ENCODE data around the gene GPR153.
A peak's percentile ranks its signal among the peaks of the same experiment; 100 is the strongest.
"Not testable (repeated sequence)": the region's sequence is repeated elsewhere in the genome, so short reads cannot be mapped to it uniquely, and the experiment has no call there.

GPR153 gene

DNA sequence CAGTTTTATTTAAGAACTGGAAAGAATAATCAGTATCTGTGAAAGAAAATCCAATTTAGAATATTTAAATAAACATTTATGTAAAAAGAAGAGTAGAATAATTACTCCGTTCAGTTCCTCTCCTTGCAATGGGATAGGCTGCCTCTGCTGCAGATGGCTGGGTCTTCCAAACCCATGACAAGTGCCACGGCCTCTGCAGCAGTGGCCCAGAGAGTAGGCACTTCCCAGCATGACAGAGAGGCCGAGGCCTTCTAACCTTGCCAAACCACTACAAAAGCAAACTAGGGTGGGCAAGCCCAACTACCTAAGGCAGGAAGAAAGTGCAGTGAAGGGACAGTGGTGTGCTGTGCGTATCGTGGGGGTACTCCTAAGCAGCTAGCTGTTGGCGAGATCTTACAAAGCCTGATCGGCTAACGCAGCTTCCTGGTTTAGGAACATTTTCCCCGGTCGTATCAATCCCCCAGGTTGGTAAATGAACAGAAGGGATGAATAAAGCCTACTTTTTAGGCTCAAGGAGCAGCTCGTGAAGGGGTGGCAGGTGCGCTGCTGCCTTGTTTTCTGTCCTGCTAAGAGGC, 39.6 kb downstream of the GPR153 start:
- DNase-seq (ENCODE audit: low read depth in 1 of 2, low spot score in 1 of 2): no peak
- in situ Hi-C loops (cut with HindIII; ENCODE audit: low pct_unique_long_range_greater_than_20kb, low sequenced_read_pairs): no loop called here
- no peak for TF ChIP-seq JUND (IDR thresholded peaks at IDR 0.05; ENCODE audit: low read depth)

DNA sequence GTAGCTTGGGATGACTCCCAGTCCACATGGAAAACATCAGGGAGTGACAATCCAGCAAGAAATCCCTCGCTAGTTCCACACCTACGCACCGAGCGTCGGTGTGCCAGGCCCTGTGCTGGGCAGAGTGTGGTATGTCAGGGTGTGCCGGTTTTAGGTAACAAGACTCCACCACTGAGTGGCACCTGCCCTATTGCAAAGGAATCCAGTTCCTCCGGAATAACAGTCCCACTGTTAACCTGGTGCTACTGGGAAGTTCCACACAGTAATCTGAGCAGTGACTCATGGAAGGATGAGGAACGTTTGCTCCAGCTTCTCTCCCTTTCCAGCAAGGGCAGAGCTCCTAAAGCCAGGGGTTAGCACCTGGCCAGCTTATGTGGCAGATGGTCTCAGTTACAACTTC, 40.7 kb downstream of the GPR153 start:
- in situ Hi-C loops (cut with HindIII; ENCODE audit: low pct_unique_long_range_greater_than_20kb, low sequenced_read_pairs): no loop called here
- 0 out of 2 replicates have a peak, but pooled peaks have one; percentile 53 for TF ChIP-seq JUND (IDR thresholded peaks at IDR 0.05; ENCODE audit: low read depth)
- DNase-seq (ENCODE audit: low read depth in 1 of 2, low spot score in 1 of 2): peak; percentile 77 to 96

DNA sequence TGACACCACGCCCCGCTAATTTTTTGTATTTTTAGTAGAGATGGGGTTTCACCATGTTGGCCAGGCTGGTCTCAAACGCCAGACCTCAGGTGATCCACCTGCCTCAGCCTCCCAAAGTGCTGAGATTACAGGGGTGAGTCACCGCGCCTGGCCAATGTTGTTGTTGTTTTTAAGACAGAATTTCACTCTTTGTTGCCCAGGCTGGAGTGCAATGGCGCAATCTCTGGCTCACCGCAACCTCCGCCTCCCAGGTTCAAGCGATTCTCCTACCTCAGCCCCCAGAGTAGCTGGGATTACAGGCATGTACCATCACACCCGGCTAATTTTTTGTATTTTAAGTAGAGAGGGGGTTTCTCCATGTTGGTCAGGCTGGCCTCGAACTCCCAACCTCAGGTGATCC, 41.3 kb downstream of the GPR153 start:
- in situ Hi-C loops (cut with HindIII; ENCODE audit: low pct_unique_long_range_greater_than_20kb, low sequenced_read_pairs); DNase-seq (ENCODE audit: low read depth in 1 of 2, low spot score in 1 of 2): not testable (repeated sequence)

DNA sequence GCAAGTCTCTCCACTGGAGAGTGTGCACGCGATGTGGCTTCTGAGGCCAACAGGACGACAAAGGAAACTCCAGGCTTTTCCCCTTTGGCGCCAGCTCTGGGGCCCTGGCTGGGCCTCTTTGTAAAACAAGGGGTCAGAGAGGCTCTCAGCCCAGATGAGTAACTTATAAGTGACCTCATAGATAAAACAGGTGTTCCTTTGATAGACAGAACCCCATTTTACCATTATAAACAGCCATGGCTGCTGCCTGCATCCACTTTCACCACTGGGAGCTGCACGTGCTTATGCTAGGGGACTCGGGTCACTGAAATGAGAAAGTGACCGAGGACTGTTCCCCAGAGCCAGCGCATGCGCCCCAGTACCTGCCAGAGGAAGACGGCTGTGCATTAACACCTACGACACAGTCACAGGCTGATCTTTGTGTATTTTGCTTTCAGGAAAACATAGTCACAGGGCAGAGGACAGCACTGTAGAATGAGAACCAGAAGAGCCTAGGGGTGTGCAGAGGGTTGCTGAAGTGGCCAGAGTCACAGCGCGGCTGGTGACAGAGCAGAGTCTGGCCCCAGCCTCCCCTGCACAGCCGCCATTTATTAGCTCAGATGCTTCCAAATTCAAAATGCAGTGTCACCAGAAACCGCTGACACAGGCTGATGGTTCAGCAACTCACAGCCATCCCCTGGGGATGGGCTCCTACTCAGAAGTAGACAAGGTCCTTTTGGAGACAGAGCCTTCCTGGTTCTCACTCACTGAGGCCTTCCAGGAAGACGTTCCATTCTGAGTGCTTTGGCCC, 42.3 kb downstream of the GPR153 start:
- DNase-seq (ENCODE audit: low read depth in 1 of 2, low spot score in 1 of 2): no peak
- TF ChIP-seq JUND (IDR thresholded peaks at IDR 0.05; ENCODE audit: low read depth): no peak
- in situ Hi-C loops (cut with HindIII; ENCODE audit: low pct_unique_long_range_greater_than_20kb, low sequenced_read_pairs): no loop called here

DNA sequence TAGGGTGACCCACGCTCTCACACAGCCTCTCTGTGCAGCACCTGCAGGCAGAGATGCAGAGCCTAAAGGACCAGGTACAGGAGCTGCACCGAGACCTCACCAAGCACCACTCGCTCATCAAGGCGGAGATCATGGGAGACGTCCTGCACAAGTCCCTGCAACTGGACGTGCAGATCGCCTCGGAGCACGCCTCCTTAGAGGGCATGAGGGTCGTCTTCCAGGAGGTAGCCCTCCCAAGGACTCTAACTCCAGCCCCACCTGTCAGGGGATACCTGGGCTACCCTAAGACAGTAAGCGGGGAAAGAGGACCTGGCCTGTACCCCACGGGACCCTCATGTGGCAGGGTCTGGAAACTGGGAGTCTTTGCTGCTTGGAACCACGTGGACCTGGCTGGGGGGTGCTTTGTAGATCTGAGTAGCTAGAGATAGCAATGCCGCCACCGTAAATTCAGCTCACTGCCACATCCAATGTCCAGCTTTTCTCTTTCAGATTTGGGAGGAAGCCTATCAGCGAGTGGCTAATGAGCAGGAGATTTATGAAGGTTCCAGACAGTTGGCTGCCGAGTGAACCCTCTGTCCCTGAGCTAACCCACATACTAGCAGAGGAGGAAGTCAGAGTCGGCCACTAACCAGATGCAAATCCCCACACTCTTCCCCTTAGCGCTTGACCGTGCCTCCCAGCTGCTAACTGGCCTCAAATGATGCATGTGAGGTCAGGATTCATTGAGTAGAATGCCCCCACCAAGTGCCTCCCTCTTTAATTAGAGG, 48.5 kb downstream of the GPR153 start:
- no peak for DNase-seq (ENCODE audit: low read depth in 1 of 2, low spot score in 1 of 2)
- in situ Hi-C loops (cut with HindIII; ENCODE audit: low pct_unique_long_range_greater_than_20kb, low sequenced_read_pairs): no loop called here
- TF ChIP-seq JUND (IDR thresholded peaks at IDR 0.05; ENCODE audit: low read depth): no peak

DNA sequence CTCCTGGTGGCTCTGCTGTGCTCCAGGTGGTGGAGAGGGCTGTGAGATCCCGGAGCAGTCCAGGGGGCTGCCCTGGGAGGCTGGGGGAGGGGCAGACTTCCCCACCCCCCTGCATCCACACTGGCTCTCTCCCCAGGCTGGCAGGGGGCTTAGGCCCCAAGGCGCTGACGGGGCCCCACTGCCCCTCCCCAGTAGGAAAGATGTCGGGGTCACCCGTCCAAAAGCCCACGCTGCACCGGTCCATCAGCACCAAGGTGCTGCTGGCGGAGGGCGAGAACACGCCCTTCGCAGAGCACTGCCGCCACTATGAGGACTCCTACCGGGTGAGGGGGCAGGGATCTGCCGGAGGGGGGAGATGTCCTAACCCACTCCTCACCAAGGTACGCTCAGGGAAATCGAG, 49.2 kb downstream of the GPR153 start:
- DNase-seq (ENCODE audit: low read depth in 1 of 2, low spot score in 1 of 2): no peak
- in situ Hi-C loops (cut with HindIII; ENCODE audit: low pct_unique_long_range_greater_than_20kb, low sequenced_read_pairs): no loop called here
- no peak for TF ChIP-seq JUND (IDR thresholded peaks at IDR 0.05; ENCODE audit: low read depth)

DNA sequence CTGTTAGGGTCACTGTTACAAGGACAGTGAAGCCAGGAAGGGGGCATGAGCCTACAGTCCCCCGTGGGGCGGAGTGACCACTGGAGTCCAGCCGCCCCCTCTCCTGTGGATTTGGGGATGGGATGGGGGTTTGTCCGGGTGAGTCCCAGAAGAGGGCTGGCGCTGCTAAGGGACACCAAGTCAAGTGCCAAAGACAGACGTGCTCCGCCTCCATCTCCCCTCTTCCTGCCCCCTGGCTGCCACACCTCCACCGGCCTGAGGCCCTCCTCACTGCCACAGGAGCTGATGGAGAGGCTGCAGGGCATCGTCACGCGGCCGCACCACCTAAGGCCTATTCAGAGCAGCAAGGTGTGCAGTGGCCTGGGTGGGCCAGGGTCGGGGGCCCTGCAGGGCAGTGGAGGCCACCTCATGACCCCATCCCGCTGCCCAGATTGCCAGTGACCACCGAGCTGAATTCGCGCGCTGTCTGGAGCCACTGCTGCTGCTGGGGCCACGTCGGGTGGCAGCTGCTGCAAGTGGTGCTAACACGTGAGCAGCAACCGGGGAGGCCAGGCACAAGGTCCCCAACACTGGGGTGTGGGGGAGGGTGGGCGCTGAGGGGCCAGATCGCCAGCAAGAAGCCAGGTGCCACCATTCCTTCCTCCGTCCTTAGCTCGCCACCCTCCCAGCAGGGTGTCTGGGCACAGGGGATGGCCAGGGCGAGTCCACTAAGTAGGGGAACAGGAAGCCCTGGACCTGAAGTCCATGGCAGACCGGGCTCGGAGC, 50.1 kb downstream of the GPR153 start:
- in situ Hi-C loops (cut with HindIII; ENCODE audit: low pct_unique_long_range_greater_than_20kb, low sequenced_read_pairs): no loop called here
- no peak for DNase-seq (ENCODE audit: low read depth in 1 of 2, low spot score in 1 of 2)
- no peak for TF ChIP-seq JUND (IDR thresholded peaks at IDR 0.05; ENCODE audit: low read depth)

DNA sequence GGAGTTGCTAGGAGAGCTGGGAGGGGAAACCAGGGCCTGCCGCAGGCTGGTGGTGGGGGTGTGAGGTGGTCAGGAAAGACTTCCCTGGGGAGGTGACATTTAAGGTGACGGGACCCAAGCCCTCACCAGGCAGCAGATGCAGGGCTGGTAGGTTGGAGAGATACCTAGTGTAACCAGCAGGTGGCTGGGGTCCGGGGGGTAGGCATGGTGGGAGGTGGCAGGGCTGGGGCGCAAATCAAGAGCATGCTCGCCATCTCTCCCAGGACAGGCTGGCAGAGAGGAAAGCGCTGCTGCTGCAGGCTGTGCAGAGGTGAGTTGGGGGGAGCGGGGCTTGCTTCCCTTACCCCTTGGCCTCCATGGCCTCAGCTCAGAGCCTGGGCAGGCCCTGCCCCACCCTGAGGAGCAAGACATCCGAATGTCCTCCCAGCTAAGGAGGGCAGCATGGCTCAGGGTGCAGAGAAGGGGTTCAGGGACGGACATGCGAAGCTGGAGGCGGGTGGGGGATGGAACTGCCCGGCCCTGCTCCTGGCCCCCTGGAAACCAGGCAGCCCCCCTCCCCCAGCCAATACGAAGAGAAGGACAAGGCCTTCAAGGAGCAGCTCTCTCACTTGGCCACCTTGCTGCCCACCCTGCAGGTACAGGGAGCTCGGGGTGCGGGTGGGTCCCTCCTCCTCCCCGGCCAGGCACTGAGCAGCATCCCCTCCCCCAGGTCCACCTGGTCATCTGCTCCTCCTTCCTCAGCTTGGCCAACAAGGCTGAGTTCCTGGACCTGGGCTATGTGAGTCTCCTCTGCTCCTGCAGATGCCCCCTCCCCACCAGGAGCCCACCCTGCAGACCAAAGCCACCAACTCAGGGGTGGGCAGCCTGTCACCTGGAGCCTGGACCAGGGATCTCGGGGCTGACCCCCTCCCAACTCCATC, 51.0 kb downstream of the GPR153 start:
- in situ Hi-C loops (cut with HindIII; ENCODE audit: low pct_unique_long_range_greater_than_20kb, low sequenced_read_pairs): no loop called here
- TF ChIP-seq JUND (IDR thresholded peaks at IDR 0.05; ENCODE audit: low read depth): no peak
- no peak for DNase-seq (ENCODE audit: low read depth in 1 of 2, low spot score in 1 of 2)

DNA sequence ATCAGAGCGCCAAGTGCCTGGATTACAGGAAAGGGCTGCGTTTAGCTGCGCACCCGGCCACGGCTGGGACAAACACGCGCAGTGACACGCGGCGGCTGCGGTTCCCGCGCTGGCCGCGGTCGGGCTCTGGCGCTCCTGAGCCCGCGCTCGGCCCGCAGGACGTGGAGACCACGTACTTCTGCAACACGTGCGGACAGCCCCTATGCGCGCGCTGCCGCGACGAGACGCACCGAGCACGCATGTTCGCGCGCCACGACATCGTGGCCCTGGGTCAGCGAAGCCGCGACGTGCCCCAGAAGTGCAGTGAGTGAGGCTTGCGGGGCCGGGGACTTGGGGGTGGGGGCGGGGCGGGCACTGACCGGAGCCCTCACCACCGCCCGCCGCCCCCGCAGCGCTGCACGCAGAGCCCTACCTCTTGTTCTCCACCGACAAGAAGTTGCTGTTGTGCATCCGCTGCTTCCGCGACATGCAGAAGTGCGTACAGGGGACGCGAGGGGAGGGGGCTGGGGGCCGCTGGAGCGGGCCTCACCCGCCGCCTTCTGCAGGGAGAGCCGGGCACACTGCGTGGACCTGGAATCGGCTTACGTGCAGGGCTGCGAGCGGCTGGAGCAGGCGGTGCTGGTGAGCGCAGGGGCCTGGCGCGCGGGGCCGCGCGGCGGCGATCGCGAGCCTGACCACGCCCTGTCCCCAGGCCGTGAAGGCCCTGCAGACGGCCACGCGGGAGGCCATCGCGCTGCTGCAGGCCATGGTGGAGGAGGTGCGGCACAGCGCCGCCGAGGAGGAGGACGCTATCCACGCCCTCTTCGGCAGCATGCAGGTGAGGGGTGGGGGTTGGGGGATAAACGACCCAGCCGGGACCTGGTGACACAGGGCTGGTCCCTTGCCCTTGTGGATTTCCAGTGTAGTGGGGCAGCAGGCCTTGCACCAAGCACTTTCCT, 51.9 kb downstream of the GPR153 start:
- in situ Hi-C loops (cut with HindIII; ENCODE audit: low pct_unique_long_range_greater_than_20kb, low sequenced_read_pairs): no loop called here
- TF ChIP-seq JUND (IDR thresholded peaks at IDR 0.05; ENCODE audit: low read depth): no peak
- DNase-seq (ENCODE audit: low read depth in 1 of 2, low spot score in 1 of 2): no peak

DNA sequence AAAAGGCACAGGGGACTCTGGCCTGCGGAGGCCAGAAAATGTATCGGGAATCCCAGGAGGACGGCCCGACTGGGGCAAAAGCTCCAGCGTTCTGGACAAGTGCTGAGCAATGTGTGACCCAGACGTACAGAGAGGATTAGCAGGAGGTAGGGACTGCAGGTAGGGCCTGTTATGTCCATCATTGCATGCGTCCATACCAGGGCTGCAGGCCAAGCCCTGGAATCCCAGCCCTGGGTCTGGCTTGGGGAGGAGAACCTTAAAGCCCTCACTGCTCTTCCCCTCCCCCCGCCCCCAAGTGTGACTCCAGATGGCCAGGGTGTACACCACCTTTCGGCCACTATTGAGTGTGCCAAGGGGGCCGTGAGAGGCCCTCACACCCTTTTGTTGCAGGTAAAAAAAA, 53.0 kb downstream of the GPR153 start:
- in situ Hi-C loops (cut with HindIII; ENCODE audit: low pct_unique_long_range_greater_than_20kb, low sequenced_read_pairs): no loop called here
- DNase-seq (ENCODE audit: low read depth in 1 of 2, low spot score in 1 of 2): no peak
- no peak for TF ChIP-seq JUND (IDR thresholded peaks at IDR 0.05; ENCODE audit: low read depth)
